ENCODE results near the gene SART1.

Gene SART1

DNA sequence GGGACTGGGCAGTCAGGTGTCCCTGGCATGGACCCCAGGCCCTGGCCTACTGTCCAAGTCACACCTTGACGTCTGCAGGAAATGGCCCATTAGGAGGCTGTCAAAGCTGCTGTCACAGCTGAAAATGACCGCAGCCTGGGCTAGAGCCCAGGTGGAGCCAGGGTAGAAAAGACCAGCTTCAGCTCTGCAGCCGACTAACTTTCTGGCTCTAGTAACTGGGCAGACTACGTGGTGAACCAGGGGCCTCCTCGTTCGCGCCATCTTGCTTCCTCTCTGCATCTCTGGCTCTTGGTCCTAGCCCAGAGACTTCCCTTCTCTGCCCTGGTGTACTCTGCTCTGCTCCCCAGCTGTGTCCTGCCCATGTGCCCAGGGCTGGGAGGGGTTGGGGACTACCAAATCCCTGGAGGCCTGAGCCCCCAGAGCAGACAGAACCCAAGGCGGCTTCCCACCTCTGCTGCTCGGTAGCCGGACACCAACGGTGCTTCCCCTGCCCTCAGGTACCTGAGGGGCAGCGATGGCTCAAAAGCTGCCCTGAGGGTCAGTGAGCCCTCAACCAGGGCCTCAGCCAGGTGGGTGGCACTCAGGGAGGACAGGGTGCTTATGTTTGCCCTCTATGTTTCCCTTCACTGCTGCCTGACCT, 19.7 kb downstream of the SART1 start:
- DNase-seq = no peak
- TF ChIP-seq GATA1 (IDR thresholded peaks at IDR 0.05; ENCODE audit: low read depth, low read length) (no peak), POLR2A (IDR thresholded peaks at IDR 0.05; ENCODE audit: low read length) (no peak)

GRCh38 chr11:65981972-65982823, 20.7 kb downstream of the SART1 start:
- TF ChIP-seq POLR2A (IDR thresholded peaks at IDR 0.05; ENCODE audit: low read length) (no peak), GATA1 (IDR thresholded peaks at IDR 0.05; ENCODE audit: low read depth, low read length) (no peak)
- no peak for DNase-seq

DNA sequence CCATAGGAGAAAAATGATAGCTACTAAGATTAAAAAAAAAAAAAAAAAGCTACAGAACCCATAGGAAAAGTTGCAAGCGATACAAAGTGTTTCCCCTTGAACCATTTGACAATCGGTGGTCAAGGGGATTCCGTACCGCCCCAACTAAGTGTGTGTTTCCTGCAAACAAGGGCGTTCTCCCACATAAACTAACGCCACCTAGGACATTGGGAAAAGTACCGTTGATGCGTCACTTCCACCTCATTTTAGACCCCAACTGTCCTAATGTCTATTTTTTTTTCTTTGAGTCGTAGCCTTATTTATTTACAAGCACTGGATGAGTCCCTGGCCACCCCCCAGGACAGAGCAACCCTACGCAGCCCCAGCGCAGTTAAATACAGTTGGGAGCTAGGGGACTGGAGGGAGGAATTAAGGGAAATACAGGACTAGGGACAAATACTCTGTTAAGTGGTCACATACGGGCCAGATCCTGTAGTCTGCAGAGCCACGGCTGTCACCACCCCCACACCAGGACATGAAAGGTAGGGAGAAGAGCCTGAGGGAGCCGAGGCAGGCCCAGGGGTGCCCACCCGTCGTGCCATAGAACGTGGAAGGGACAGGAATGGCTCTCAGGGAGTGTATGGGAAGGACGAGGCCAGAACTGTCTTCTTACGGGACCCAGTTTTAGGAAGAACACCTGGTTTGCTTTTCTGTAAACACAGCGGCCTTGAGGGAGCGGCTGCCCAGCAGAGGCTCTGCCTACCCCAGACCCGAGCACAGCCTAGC, 21.5 kb downstream of the SART1 start:
- TF ChIP-seq POLR2A (IDR thresholded peaks at IDR 0.05; ENCODE audit: low read length) (no peak), GATA1 (IDR thresholded peaks at IDR 0.05; ENCODE audit: low read depth, low read length) (no peak)
- no peak for DNase-seq

DNA sequence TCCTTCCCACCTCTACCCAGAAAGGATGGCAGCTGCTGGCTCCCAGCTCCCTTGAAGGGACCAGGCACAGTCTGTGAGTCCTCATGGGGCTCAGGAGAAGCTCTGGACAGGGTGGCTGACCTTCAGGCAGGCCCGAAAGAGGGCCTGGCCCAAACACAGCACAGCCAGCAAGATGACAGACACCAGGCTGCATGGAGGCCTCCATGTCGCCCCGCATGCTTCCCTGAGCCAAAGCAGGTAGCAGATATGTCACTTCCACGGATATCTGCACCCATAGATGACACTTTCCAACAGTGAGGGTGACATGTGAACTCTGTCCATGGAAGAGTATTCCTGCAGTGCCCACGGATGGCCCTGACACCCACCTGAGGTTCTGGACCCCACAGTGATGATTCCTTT, 22.1 kb downstream of the SART1 start:
- DNase-seq = no peak
- TF ChIP-seq POLR2A (IDR thresholded peaks at IDR 0.05; ENCODE audit: low read length) (no peak), GATA1 (IDR thresholded peaks at IDR 0.05; ENCODE audit: low read depth, low read length) (no peak)

DNA sequence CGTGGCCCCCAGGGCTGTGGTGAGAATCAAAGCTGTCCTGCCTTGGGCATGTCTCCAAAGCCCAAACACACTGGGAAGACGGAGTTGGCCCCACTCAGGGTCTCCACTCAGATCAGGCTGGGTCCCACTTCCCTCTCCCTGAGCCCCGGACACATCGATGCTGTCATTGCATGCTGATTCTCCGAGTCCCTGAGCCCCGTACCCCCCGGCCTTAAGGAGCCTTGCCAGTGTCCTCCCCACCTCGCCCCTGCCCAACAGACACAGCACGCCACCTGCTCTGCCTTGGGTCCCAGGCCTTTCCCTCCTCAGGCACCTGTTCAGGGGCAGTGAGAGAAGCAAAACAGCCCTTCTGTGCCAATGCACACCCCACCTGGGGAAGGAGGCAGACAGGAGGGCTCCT, 25.8 kb downstream of the SART1 start:
- DNase-seq = no peak
- TF ChIP-seq POLR2A (IDR thresholded peaks at IDR 0.05; ENCODE audit: low read length) (no peak), GATA1 (IDR thresholded peaks at IDR 0.05; ENCODE audit: low read depth, low read length) (no peak)

GRCh38 chr11:65988791-65989592, 27.5 kb downstream of the SART1 start:
- DNase-seq = peak; percentile 95 to 97
- TF ChIP-seq GATA1 (IDR thresholded peaks at IDR 0.05; ENCODE audit: low read depth, low read length) (no peak), POLR2A (IDR thresholded peaks at IDR 0.05; ENCODE audit: low read length) (no peak)

DNA sequence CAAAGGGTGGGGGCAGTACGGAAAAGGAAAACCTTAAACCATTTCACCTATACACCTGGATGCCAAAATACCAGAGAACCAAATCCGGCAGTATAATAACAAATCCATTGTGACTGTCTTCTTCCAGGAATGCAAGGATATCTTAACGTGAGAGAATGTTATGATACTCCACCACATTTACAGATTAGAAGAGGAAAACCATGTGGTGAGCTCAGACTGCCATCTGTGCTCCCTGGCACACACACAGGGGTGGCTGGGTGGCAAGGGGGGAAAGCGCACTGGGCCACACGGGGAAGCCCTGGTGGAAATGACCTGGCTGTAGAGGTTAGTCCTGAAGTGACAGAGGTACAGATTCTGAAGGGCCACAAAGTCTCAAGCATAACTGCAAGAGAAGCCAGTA, 30.5 kb downstream of the SART1 start:
- TF ChIP-seq GATA1 (IDR thresholded peaks at IDR 0.05; ENCODE audit: low read depth, low read length) (no peak), POLR2A (IDR thresholded peaks at IDR 0.05; ENCODE audit: low read length) (no peak)

DNA sequence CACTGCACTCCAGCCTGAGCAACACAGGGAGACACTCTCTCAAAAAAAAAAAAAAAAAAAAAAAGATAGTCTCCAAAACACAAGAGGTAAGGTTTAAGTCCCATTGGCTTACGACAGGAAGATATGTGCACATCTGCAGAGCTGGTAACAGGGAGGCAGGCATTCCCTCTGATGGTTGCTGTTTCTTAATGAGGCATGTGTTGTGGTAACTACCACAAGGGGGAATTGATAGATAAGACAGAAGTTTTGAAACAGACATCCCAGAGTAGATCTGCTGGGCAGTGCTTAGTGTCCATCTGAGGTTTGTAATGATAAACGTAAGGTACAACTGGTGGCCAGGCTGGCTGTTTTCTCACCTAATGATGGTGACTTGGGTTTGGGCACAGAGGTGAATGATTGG, 35.8 kb downstream of the SART1 start:
- DNase-seq = peak; percentile 17 to 72
- TF ChIP-seq GATA1 (IDR thresholded peaks at IDR 0.05; ENCODE audit: low read depth, low read length) (no peak), POLR2A (IDR thresholded peaks at IDR 0.05; ENCODE audit: low read length) (no peak)

More for the DNA sequence above, 30.5 kb downstream of the SART1 start:
- DNase-seq = no peak

GRCh38 chr11:66001942-66002647, 40.6 kb downstream of the SART1 start, which contains the start of the genes BANF1 and EIF1AD:
Gene BANF1, plus strand, starts transcription at chr11:66002503. Its CDS starts 748 bp downstream, at chr11:66003251.
Gene EIF1AD, minus strand, starts transcription at chr11:66002157. Its CDS starts 1,768 bp downstream, at chr11:66000389.
- TF ChIP-seq GATA1 (IDR thresholded peaks at IDR 0.05; ENCODE audit: low read depth, low read length) (no peak), POLR2A (IDR thresholded peaks at IDR 0.05; ENCODE audit: low read length) (peak; percentile 90)
- DNase-seq = peak; percentile 98 to 99

DNA sequence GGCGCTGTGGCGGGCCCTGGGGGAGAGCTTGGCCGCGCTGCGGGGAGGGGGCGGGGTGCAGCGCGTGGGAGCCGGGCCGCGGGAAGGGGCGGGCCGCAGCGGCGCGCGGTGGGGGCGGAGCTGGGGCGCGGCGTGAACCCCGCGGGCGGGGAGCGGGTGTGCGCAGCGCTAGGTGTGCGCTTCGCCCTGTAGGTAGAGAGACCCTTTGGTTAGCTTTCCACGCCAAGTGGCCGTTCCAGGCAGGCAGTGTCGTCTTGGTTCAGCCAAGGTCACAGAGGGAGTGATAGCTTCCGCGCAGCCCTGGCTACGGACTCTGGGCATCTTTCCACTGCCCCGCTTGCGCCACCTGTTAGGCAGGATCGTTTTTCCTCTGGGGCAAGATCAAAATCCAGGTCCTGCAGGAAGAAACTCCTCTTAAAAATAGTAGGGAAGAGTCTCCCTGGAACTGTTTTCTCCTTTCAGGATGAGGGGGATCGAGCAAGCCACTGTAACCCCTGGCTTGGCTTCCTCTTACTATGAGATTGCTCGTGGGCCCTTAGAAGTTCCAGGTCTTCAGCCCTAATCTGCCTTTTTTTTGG, 41.2 kb downstream of the SART1 start:
- TF ChIP-seq GATA1 (IDR thresholded peaks at IDR 0.05; ENCODE audit: low read depth, low read length) (no peak), POLR2A (IDR thresholded peaks at IDR 0.05; ENCODE audit: low read length) (no peak)
- no peak for DNase-seq

DNA sequence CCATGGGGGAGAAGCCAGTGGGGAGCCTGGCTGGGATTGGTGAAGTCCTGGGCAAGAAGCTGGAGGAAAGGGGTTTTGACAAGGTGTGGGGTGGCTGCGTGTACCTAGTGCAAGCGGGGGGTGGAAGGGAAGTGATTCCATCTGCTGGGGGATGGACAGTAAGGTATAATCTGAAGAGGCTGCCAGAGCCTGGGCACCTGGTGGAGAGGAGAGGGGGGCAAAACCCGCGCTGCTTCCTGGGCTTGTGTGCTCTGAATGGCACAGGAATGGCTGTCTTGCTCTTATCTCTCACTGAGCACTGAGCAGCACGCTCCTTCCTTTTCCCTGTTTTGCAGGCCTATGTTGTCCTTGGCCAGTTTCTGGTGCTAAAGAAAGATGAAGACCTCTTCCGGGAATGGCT, 41.8 kb downstream of the SART1 start:
- TF ChIP-seq GATA1 (IDR thresholded peaks at IDR 0.05; ENCODE audit: low read depth, low read length) (no peak), POLR2A (IDR thresholded peaks at IDR 0.05; ENCODE audit: low read length) (no peak)
- no peak for DNase-seq

- DNase-seq = no peak
- TF ChIP-seq GATA1 (IDR thresholded peaks at IDR 0.05; ENCODE audit: low read depth, low read length) (no peak), POLR2A (IDR thresholded peaks at IDR 0.05; ENCODE audit: low read length) (no peak)
Measured at GRCh38 chr11:66004186-66004585, 42.7 kb downstream of the SART1 start.
